Neural crest cell (in vitro differentiated cells): ENCODE measurements around the gene DIAPH2. TPM values are rescaled to one million over a fixed set of nuclear protein-coding genes. Genes with fewer than 3 reads are reported as not detected.

ENCODE experiments used
- DNase-seq: peaks from one replicate; pipeline ENCODE4 v3.0.0; 2021; ENCODE audit warnings: low read depth, mixed read lengths, low spot score
- H3K27ac Mint-ChIP-seq: one replicate; pipeline ENCODE4 v1.8.0; 2021; ENCODE audit warnings: mild to moderate bottlenecking, mixed read lengths; ENCODE audit not compliant: unreplicated experiment
- H3K27me3 Mint-ChIP-seq: 2 replicates; pipeline ENCODE4 v1.8.0; 2021; ENCODE audit warnings: low read depth, mild to moderate bottlenecking, mixed read lengths
- H3K36me3 Mint-ChIP-seq: 2 replicates; pipeline ENCODE4 v1.8.0; 2021; ENCODE audit warnings: low read depth, mild to moderate bottlenecking, mixed read lengths
- H3K4me1 Mint-ChIP-seq: 2 replicates; pipeline ENCODE4 v1.8.0; 2021; ENCODE audit warnings: mixed read lengths
- H3K4me3 Mint-ChIP-seq: one replicate; pipeline ENCODE4 v1.8.0; 2021; ENCODE audit warnings: mild to moderate bottlenecking, mixed read lengths
- H3K9me3 Mint-ChIP-seq: 2 replicates; pipeline ENCODE4 v1.8.0; 2021; ENCODE audit warnings: mixed read lengths
- CTCF ChIP-seq: fragments of 200-600 bp; sonication (generic); conservative IDR thresholded peaks from 2 replicates; pipeline ENCODE4 v1.5.0; 2021; ENCODE audit warnings: antibody characterized with exemption, mild to moderate bottlenecking
- total RNA-seq: library from RNA; stranded (reverse); gene quantifications from 2 replicates; pipeline ENCODE4 v1.2.1, GENCODE V29; 2021

The DIAPH2 gene
- total RNA-seq, 1 donor from 2014 or later, result 8.4 TPM

- no peak for TF ChIP-seq CTCF
- Mint-ChIP-seq H3K27ac (no peak overlapping the region), H3K4me1 (peaks cover 16% of the 10 kb centered on the region), H3K36me3 (peaks cover 15% of the 10 kb centered on the region), H3K9me3 (peaks cover 21% of the 10 kb centered on the region), H3K27me3 (no peaks in the 10 kb centered on the region), H3K4me3 (no peak overlapping the region)
- DNase-seq, result no peak
Measured at GRCh38 chrX:97525981-97526380, 841.3 kb downstream of the DIAPH2 start.

- DNase-seq, result no peak
- H3K4me3 Mint-ChIP-seq, result no peak overlapping the region
- no peak overlapping the region for H3K27ac Mint-ChIP-seq
- peaks cover 15% of the 10 kb centered on the region for H3K36me3 Mint-ChIP-seq
- no peaks in the 10 kb centered on the region for H3K27me3 Mint-ChIP-seq
- peaks cover 21% of the 10 kb centered on the region for H3K9me3 Mint-ChIP-seq
- peaks cover 14% of the 10 kb centered on the region for H3K4me1 Mint-ChIP-seq
- TF ChIP-seq CTCF, result no peak
Measured at GRCh38 chrX:97527725-97528124, 843.1 kb downstream of the DIAPH2 start.

GRCh38 chrX:97529536-97530200, 845.0 kb downstream of the DIAPH2 start:
- Mint-ChIP-seq H3K27ac (no peak overlapping the region), H3K36me3 (peaks cover 22% of the 10 kb centered on the region), H3K9me3 (peaks cover 27% of the 10 kb centered on the region), H3K4me1 (peaks cover 8% of the 10 kb centered on the region), H3K27me3 (no peaks in the 10 kb centered on the region), H3K4me3 (no peak overlapping the region)
- DNase-seq, result no peak
- TF ChIP-seq CTCF, result no peak

GRCh38 chrX:97531825-97532224, 847.2 kb downstream of the DIAPH2 start:
- Mint-ChIP-seq H3K27ac (no peak overlapping the region), H3K9me3 (peaks cover 22% of the 10 kb centered on the region), H3K27me3 (no peaks in the 10 kb centered on the region), H3K36me3 (peaks cover 18% of the 10 kb centered on the region), H3K4me3 (no peak overlapping the region), H3K4me1 (no peaks in the 10 kb centered on the region)
- no peak for DNase-seq
- TF ChIP-seq CTCF, result no peak

- no peaks in the 10 kb centered on the region for H3K4me1 Mint-ChIP-seq
- H3K36me3 Mint-ChIP-seq, result no peaks in the 10 kb centered on the region
- H3K9me3 Mint-ChIP-seq, result no peaks in the 10 kb centered on the region
- no peak overlapping the region for H3K27ac Mint-ChIP-seq
- H3K4me3 Mint-ChIP-seq, result no peak overlapping the region
- DNase-seq, result no peak
- no peak for TF ChIP-seq CTCF
- H3K27me3 Mint-ChIP-seq, result no peaks in the 10 kb centered on the region
Measured at GRCh38 chrX:97538745-97539144, 854.1 kb downstream of the DIAPH2 start.
